GM10847 (cell line): ENCODE results near the gene PCED1B.

Experiments used
- POLR2A ChIP-seq: IDR thresholded peaks from 2 replicates; pipeline ENCODE4 v1.6.1; 2011; ENCODE audit not compliant: insufficient read length; ENCODE audit errors: extremely low read depth

PCED1B gene

GRCh38 chr12:47224563-47225133 lies 145.2 kb downstream of the PCED1B start:
- no peak for TF ChIP-seq POLR2A

GRCh38 chr12:47225356-47225755 lies 145.9 kb downstream of the PCED1B start:
- no peak for TF ChIP-seq POLR2A

- TF ChIP-seq POLR2A: no peak
These were observed 146.8 kb downstream of the PCED1B start for GRCh38 chr12:47226199-47226598.

GRCh38 chr12:47228802-47229201 lies 149.4 kb downstream of the PCED1B start:
- TF ChIP-seq POLR2A: no peak

GRCh38 chr12:47231456-47231855 lies 152.0 kb downstream of the PCED1B start:
- no peak for TF ChIP-seq POLR2A

DNA sequence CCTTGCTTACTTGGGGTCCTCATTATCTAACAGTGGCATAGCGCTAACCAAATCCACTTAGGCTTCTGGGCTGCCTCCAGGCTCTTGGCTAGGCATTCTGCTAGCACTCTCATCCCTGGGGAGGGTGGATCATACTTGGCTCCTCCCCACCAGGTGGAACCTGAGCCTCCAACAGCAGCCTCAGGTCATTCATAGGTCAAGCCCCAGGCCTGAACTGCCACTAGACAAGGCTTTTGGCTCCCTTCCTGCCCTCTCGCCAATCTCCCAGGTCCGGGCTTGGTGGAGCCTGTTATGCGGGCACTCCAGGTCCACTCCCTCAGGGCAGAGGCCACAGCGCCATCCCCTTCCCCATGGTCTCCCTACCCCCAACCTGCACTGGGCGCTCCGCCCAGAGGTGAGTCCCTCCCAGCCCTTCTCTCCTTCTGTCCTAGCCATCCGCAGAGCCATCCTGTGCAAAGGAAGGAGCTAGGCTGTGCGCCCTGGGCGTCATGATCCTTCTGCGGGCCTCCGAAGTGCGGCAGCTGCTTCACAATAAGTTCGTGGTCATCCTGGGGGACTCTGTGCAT lies 155.2 kb downstream of the PCED1B start:
- TF ChIP-seq POLR2A: no peak

GRCh38 chr12:47235258-47236040 lies 156.0 kb downstream of the PCED1B start:
- no peak for TF ChIP-seq POLR2A

DNA sequence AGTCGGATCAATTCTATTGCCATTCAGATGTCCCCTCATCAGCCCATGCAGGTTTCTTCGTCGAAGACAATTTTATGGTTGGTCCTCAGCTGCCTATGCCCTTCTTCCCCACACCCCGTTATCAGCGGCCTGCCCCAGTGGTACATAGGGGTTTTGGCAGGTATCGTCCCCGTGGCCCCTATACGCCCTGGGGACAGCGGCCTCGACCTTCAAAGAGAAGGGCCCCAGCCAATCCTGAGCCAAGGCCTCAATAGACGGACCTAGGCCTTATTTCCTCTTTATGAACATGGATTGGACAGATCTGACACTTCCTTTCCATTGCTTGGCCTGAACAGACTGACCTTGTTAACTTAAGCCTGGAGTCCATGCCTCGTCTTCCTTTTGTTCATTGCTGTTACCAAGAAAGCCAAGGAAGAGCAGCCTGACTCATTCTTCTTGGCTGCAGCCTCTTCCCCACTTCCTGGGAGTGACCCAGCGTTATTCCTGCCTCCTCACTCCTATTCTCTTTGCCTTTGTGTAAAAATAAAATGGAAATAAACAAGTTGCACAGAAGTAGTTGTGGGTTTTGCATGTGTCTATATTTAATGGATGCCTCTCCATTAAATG lies 156.8 kb downstream of the PCED1B start:
- no peak for TF ChIP-seq POLR2A

DNA sequence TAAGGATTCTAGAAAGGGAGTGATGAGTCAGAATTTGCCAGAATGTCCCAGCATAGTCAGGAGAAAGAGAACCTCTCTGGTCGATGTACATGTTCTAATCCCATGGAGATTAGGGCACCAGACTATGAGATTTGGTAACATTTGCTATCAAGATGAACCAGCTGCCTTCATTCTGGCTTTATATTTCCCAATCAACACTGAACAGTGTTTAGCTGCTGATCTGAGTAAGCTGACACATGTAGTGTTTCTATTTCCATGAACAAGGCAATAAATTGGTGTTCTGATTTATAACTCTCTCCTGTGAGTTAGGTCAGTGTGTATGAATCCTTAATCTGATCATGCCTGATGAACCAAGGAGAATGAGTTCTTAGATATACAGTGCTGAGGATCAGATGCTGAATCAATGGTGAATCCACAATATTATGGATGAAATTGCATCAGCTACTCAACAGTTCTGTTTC lies 158.4 kb downstream of the PCED1B start:
- TF ChIP-seq POLR2A: no peak

DNA sequence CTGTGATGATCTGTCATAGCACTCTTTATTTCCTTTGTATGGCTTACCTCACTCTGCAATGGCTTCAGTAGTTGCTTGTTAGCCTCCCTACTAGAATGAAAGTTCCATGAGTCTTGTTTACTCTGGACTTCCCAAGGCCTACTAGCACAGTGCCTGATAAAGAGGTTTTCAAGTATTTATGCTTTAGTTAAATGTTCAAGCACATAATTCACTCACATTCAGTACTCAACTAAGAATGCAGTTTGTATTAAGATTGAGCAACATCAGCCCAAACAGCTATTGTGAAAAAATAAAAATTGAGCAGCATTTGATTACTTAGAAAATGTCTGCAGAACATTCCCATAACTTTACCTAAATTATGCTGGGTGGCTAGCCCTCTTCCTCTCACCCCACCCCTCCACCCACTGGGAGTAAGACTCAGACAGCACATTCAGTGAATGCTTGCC lies 159.3 kb downstream of the PCED1B start:
- TF ChIP-seq POLR2A: no peak

- no peak for TF ChIP-seq POLR2A
These were observed 163.0 kb downstream of the PCED1B start for GRCh38 chr12:47242426-47242825.

GRCh38 chr12:47244835-47245234 lies 165.4 kb downstream of the PCED1B start:
- no peak for TF ChIP-seq POLR2A

DNA sequence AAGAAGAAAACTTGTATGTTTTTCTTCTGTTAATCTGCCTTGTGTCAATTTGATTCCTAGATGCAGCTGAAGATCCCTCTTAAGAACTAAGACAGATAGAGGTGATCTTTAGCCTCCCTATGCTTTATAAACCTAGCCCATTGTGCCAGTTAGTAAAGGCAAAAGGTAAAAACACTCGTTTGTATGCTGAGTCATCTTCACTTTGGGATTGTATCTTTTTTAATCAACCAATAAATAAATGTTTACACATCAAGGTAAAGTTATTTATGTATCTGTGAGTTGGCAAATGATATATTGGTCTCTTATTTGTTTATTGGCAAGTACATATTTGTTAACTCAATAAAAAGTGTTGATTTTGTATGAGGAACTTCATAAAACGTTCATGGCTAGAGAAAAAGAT lies 166.2 kb downstream of the PCED1B start:
- TF ChIP-seq POLR2A: no peak

DNA sequence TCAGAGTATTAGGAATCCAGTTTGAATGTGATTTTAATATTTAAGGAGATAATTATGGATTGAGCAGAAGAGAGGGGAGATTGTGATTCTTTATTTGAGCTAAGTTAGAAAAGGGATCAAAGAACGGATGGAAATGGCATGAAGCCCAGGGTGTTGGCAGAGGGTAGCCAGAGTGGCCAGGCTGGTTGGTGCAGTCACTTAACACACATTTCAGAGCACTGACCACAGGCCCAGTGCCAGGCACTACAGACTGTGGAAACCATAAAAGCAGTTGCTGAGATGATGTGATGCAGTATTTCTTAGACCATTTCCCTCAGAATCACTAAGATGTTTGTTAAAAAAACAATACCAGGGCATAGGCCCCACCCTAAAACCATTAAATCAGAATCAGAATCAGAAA lies 168.0 kb downstream of the PCED1B start:
- no peak for TF ChIP-seq POLR2A

DNA sequence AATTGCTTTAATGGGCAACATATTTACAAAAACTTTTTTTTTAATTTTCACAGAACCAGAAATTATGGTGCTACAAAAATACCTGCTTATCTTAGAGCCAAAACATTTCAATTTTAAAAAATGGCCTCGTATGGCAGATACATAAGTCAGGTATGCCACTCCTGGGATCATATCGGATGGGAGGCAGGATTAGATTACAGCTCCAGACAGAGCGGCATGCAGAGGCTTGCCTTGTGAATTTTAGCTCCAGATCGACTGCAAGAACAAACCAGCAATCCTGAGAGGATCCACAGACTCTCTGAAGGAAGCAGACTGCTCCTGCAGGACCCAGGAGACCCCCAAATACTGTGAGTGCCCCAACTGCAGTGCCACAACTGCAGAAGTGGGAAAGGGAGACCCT lies 169.7 kb downstream of the PCED1B start:
- no peak for TF ChIP-seq POLR2A
